ENCODE data around the gene BCL11A.

DNA sequence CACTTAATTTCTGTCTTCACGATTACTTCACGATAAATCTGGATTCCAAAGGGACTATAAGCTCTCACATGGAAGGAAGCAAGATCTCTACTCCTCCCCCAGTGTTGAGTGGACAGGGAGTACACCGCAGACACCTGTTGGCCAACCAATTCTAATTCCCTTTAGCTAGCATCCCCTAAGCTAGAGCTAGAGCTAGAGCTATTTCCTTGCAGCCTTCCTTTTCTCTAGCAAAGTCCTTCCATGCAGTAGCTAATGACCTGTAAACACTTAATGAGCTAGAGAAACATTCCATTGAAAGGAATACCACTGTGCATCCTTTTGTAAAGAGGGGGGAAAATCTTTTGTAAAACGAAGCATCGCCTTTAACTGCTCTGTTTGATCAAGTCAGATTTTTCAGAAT lies 56.5 kb downstream of the BCL11A start:
- TF ChIP-seq, protein P1, sequence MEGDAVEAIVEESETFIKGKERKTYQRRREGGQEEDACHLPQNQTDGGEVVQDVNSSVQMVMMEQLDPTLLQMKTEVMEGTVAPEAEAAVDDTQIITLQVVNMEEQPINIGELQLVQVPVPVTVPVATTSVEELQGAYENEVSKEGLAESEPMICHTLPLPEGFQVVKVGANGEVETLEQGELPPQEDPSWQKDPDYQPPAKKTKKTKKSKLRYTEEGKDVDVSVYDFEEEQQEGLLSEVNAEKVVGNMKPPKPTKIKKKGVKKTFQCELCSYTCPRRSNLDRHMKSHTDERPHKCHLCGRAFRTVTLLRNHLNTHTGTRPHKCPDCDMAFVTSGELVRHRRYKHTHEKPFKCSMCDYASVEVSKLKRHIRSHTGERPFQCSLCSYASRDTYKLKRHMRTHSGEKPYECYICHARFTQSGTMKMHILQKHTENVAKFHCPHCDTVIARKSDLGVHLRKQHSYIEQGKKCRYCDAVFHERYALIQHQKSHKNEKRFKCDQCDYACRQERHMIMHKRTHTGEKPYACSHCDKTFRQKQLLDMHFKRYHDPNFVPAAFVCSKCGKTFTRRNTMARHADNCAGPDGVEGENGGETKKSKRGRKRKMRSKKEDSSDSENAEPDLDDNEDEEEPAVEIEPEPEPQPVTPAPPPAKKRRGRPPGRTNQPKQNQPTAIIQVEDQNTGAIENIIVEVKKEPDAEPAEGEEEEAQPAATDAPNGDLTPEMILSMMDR (IDR thresholded peaks at IDR 0.05) = no peak
- no peak for TF ChIP-seq POLR2A (IDR thresholded peaks at IDR 0.05)
- no peak for TF ChIP-seq EP300 (IDR thresholded peaks at IDR 0.05)
